HCT116 (cell line): ENCODE measurements around the gene LRP2BP.

Experiments used
- ATF3 ChIP-seq: IDR thresholded peaks from 2 replicates; pipeline ENCODE4 v1.6.1; 2012
- EZH2 ChIP-seq: fragments of 200-600 bp; sonication (generic); IDR thresholded peaks from 2 replicates; pipeline ENCODE4 v1.6.1; 2017; ENCODE audit warnings: antibody characterized with exemption, mixed run types
- EZH2phosphoT487 ChIP-seq: fragments of 200-600 bp; IDR thresholded peaks from 2 replicates; pipeline ENCODE4 v1.6.1; 2018; ENCODE audit warnings: antibody characterized with exemption, borderline replicate concordance
- POLR2AphosphoS5 ChIP-seq: IDR thresholded peaks from 2 replicates; pipeline ENCODE4 v1.6.1; 2011; ENCODE audit warnings: mild to moderate bottlenecking, low read depth, low read length, moderate library complexity
- RAD21 ChIP-seq: IDR thresholded peaks from 2 replicates; pipeline ENCODE4 v1.6.1; 2012; ENCODE audit warnings: low read depth, mild to moderate bottlenecking
- TCF7L2 ChIP-seq: IDR thresholded peaks from 2 replicates; pipeline ENCODE4 v1.7.0; 2011; ENCODE audit warnings: borderline replicate concordance, inconsistent platforms; ENCODE audit not compliant: insufficient read depth, insufficient read length; ENCODE audit errors: extremely low read depth
- TF ChIP-seq, protein P1 (sequence below), 3 experiments: fragments of 200-600 bp in 1 of 3; sonication (generic) in 1 of 3; IDR thresholded peaks in 2 of 3; conservative IDR thresholded peaks in 1 of 3; 2 replicates each; pipeline ENCODE4 v1.5.1; 2012 to 2017; ENCODE audit warnings: low read depth in 2 of 3, low read length in 2 of 3, antibody characterized with exemption in 1 of 3, borderline replicate concordance in 1 of 3, control low read depth in 1 of 3, mild to moderate bottlenecking in 1 of 3, mixed read lengths in 1 of 3, mixed run types in 1 of 3, moderate library complexity in 1 of 3; ENCODE audit not compliant: insufficient read depth in 1 of 3
- TF ChIP-seq, protein P2 (sequence below): IDR thresholded peaks from 2 replicates; pipeline ENCODE4 v1.6.1; 2012

- TF ChIP-seq EZH2phosphoT487 (no peak), EZH2 (no peak), RAD21 (no peak), POLR2AphosphoS5 (no peak), TCF7L2 (no peak), ATF3 (no peak)
- TF ChIP-seq, protein P1, sequence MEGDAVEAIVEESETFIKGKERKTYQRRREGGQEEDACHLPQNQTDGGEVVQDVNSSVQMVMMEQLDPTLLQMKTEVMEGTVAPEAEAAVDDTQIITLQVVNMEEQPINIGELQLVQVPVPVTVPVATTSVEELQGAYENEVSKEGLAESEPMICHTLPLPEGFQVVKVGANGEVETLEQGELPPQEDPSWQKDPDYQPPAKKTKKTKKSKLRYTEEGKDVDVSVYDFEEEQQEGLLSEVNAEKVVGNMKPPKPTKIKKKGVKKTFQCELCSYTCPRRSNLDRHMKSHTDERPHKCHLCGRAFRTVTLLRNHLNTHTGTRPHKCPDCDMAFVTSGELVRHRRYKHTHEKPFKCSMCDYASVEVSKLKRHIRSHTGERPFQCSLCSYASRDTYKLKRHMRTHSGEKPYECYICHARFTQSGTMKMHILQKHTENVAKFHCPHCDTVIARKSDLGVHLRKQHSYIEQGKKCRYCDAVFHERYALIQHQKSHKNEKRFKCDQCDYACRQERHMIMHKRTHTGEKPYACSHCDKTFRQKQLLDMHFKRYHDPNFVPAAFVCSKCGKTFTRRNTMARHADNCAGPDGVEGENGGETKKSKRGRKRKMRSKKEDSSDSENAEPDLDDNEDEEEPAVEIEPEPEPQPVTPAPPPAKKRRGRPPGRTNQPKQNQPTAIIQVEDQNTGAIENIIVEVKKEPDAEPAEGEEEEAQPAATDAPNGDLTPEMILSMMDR (IDR thresholded peaks at IDR 0.05 in 2 of 3, conservative IDR thresholded peaks at IDR 0.05 in 1 of 3; ENCODE audit: borderline replicate concordance in 1 of 3, insufficient read depth in 1 of 3, low read depth in 2 of 3, low read length in 2 of 3), result no peak
- TF ChIP-seq, protein P2, sequence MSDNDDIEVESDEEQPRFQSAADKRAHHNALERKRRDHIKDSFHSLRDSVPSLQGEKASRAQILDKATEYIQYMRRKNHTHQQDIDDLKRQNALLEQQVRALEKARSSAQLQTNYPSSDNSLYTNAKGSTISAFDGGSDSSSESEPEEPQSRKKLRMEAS, result no peak
Measured at GRCh38 chr4:185383451-185383850, 12.3 kb downstream of the LRP2BP start.
